ENCODE data around the gene APOC3.
A peak's percentile ranks its signal among the peaks of the same experiment; 100 is the strongest.

Gene APOC3

DNA sequence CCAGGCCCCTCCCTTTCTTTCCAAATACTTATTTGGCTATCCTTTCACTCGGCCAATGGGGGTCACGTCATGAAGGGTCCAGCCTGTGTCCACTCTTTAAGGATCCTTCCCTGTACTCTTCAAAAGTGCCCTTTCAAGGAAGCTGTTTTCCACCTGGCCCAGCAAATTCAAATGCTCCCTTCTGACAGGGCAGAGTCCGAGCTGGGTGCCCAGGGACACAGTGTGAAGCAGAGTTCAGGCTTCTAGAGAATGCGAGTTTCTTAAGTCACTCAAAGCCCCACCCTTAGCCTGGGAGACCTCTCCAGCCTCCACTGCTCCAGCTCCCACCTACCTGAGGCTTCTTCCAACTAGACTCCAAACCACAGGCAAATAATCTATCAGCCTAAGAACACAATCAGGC lies 13.2 kb downstream of the APOC3 start:
- peak; percentile 2 for DNase-seq (ENCODE audit: low read depth)
- H3K4me3 ChIP-seq (ENCODE audit: low read length), result no peak overlapping the region
- TF ChIP-seq, protein P1, sequence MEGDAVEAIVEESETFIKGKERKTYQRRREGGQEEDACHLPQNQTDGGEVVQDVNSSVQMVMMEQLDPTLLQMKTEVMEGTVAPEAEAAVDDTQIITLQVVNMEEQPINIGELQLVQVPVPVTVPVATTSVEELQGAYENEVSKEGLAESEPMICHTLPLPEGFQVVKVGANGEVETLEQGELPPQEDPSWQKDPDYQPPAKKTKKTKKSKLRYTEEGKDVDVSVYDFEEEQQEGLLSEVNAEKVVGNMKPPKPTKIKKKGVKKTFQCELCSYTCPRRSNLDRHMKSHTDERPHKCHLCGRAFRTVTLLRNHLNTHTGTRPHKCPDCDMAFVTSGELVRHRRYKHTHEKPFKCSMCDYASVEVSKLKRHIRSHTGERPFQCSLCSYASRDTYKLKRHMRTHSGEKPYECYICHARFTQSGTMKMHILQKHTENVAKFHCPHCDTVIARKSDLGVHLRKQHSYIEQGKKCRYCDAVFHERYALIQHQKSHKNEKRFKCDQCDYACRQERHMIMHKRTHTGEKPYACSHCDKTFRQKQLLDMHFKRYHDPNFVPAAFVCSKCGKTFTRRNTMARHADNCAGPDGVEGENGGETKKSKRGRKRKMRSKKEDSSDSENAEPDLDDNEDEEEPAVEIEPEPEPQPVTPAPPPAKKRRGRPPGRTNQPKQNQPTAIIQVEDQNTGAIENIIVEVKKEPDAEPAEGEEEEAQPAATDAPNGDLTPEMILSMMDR (conservative IDR thresholded peaks at IDR 0.05; ENCODE audit: low read depth, low read length), result no peak

DNA sequence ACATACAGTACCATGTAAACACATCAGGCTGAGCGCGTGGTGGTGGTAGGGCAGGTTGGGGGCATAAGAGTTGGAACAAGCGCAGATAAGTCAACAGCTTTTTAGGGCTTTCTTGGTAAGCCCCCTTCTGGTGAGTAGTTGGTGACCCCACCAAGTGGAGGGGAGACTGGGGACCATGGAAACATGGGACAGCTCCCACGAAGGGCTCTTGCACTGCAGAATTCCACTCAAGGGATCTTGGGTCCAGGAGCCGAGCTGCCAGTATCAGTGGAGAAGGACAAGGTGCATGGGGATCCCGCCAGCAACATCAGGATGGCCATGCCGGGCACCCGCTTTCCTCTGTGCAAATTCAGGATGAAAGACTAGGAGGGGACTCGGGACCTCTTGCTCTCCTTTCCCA lies 14.0 kb downstream of the APOC3 start:
- DNase-seq (ENCODE audit: low read depth), result no peak
- TF ChIP-seq, protein P1 (conservative IDR thresholded peaks at IDR 0.05; ENCODE audit: low read depth, low read length), result no peak

DNA sequence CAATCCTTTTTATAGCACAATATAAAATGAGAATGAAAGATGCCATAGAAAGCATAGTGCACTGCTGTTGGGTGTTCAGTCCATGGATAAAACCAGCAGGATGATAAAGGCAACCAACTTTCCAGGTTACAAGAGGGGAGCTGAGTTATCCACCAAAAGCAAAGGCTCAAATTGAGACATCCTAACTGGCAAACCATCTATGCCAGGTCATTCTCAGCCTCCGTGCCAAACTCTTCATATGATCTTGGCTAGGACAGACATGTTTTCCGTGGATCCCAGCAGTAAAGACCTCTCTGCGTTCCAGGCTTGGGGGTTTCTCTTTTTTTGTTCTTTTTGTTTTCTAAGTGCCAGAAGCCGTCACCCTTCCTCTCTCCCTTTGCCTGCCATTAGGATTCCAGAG lies 15.0 kb downstream of the APOC3 start:
- no peak for DNase-seq (ENCODE audit: low read depth)
- TF ChIP-seq, protein P1 (conservative IDR thresholded peaks at IDR 0.05; ENCODE audit: low read depth, low read length), result no peak
- H3K4me3 ChIP-seq (ENCODE audit: low read length), result no peak overlapping the region

More for the DNA sequence above, 14.0 kb downstream of the APOC3 start:
- H3K4me3 ChIP-seq (ENCODE audit: low read length), result no peak overlapping the region

DNA sequence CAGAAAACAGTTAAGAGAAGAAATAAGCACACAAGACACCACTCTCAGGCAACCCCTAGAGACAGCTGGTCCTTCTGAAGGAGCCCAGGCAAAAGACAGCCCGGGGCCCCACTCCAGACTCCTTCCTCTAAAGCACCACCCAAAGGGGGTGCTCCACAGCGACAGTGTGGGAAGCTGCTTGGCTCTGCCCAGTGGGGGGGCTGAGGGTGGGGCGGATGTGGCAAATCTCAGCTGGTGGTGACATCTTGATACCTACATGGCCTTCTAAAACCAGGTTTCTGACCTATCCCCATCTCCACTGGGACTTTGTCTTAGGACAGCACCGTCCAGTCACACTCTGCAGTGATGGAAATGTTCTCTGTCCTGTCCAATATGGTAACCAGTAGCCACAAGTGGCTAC lies 17.9 kb downstream of the APOC3 start:
- TF ChIP-seq, protein P1 (conservative IDR thresholded peaks at IDR 0.05; ENCODE audit: low read depth, low read length), result no peak
- DNase-seq (ENCODE audit: low read depth), result no peak
- no peak overlapping the region for H3K4me3 ChIP-seq (ENCODE audit: low read length)

DNA sequence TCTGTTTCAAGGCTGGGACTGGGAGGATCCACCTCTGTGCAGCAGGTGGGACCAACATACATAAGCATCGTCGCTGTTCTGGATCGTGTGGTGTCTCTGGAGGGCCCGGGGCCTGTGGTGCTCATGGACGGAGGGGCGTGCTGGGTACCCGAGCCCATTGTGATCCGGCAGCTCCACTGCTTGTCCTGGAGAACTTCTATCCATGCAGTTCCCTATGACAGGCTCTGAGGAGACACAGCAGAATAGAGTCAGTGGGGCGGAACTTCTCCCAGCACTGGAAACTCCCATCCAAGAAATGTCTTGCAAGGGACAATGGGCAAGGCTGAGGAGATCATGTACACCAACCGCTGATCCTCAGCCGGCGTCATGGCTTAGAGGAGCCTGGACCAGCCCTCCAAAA lies 19.4 kb downstream of the APOC3 start:
- no peak for DNase-seq (ENCODE audit: low read depth)
- TF ChIP-seq, protein P1 (conservative IDR thresholded peaks at IDR 0.05; ENCODE audit: low read depth, low read length), result no peak
- no peak overlapping the region for H3K4me3 ChIP-seq (ENCODE audit: low read length)

DNA sequence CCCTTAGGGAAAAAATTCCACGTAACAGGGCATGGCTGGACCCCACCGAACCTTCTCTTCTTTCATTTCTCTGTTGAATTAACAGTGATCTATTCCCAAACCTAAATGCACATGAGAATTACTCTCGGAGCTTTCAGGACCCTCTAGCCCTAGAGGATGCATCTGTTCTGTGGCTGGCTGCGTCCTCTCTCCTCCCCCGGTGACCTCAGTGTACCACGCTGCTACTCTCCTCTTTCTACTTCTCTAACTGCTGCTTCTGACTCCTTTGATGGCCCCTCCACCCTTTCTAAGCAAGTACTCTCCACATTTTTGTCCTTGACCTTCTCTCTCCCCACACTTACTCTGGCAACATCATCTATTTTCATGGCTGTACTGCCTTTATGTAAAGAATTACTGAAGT lies 19.8 kb downstream of the APOC3 start:
- no peak overlapping the region for H3K4me3 ChIP-seq (ENCODE audit: low read length)
- no peak for DNase-seq (ENCODE audit: low read depth)
- TF ChIP-seq, protein P1 (conservative IDR thresholded peaks at IDR 0.05; ENCODE audit: low read depth, low read length), result no peak

DNA sequence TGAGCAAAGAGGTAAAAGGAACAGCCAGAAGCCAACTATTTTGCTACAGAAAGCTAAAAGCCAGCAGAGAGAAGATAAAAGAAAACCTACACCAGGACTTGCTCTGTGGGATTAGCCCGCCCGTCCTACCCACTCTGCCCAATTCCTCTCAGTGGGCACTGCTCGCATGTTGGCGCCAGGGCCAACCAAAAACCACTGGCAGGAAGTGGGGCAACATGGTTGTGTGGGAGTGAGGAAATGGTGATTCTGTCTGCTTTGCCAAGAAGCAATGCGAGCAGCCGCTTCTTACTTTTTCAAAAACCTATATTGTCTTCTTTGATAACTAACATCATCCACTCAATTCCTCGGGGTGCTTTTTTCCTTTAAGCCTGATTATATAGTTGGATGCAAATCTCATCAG lies 21.9 kb downstream of the APOC3 start:
- TF ChIP-seq, protein P1 (conservative IDR thresholded peaks at IDR 0.05; ENCODE audit: low read depth, low read length), result no peak
- DNase-seq (ENCODE audit: low read depth), result no peak
- no peak overlapping the region for H3K4me3 ChIP-seq (ENCODE audit: low read length)

Measured in retinal pigment epithelial cell (primary cell).